ENCODE data around the gene LARP1.

DNA sequence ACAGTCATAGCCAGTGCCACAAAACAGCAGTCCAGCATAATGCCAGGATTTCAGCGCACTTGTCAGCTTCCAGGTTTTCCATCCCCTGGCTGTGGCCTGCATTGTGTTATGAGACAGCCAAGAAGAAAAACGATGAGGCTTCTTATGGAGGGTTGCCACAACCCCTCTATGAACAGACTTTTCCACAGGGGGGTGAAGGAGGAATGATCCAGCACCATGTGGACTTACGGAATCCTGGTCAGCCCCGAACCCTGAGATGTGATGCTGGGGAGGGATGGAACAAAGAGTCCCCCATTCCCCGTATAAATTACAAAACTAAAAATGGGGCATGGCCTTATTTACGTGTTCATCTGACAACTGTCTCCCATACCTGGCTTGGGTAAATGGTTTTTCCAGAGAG lies 62.6 kb downstream of the LARP1 start:
- no peak for TF ChIP-seq EZH2 (IDR thresholded peaks at IDR 0.05; ENCODE audit: borderline replicate concordance, low read length)
- TF ChIP-seq, protein P1, sequence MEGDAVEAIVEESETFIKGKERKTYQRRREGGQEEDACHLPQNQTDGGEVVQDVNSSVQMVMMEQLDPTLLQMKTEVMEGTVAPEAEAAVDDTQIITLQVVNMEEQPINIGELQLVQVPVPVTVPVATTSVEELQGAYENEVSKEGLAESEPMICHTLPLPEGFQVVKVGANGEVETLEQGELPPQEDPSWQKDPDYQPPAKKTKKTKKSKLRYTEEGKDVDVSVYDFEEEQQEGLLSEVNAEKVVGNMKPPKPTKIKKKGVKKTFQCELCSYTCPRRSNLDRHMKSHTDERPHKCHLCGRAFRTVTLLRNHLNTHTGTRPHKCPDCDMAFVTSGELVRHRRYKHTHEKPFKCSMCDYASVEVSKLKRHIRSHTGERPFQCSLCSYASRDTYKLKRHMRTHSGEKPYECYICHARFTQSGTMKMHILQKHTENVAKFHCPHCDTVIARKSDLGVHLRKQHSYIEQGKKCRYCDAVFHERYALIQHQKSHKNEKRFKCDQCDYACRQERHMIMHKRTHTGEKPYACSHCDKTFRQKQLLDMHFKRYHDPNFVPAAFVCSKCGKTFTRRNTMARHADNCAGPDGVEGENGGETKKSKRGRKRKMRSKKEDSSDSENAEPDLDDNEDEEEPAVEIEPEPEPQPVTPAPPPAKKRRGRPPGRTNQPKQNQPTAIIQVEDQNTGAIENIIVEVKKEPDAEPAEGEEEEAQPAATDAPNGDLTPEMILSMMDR (conservative IDR thresholded peaks at IDR 0.05 in 1 of 2, IDR thresholded peaks at IDR 0.05 in 1 of 2; ENCODE audit: extremely low read depth in 1 of 2, insufficient read depth in 1 of 2, low read depth in 1 of 2, low read length in 2 of 2), result no peak

All from mammary epithelial cell (primary cell).